ENCODE measurements around the gene TMTC2. TPM values are rescaled to one million over a fixed set of nuclear protein-coding genes. Genes with fewer than 3 reads are reported as not detected.

Gene TMTC2
- total RNA-seq, 1 donor from 2014 or later = 25.5 TPM

- Histone ChIP-seq H3K9me3 (ENCODE audit: low read depth) (no peaks in the 10 kb centered on the region), H4K20me1 (ENCODE audit: low read depth) (peaks cover 8% of the 10 kb centered on the region), H3F3A (ENCODE audit: low read depth) (peaks cover 16% of the 10 kb centered on the region), H3K9ac (no peak overlapping the region), H3K4me2 (no peak overlapping the region), H3K4me3 (no peak overlapping the region), H3K79me2 (ENCODE audit: low read depth) (peaks cover 11% of the 10 kb centered on the region), H3K36me3 (no peaks in the 10 kb centered on the region), H3K27me3 (no peaks in the 10 kb centered on the region), H2AFZ (replicated peaks) (no peak overlapping the region), H3K4me1 (peaks cover 12% of the 10 kb centered on the region), H3K27ac (no peak overlapping the region)
- TF ChIP-seq CTCF (IDR thresholded peaks at IDR 0.05) (no peak), EZH2phosphoT487 (IDR thresholded peaks at IDR 0.05) (no peak), EZH2 (IDR thresholded peaks at IDR 0.05) (no peak)
- Mint-ChIP-seq H3K27ac (no peak overlapping the region), H3K36me3 (peaks cover 16% of the 10 kb centered on the region), H3K4me3 (no peak overlapping the region), H3K9me3 (peaks cover 4% of the 10 kb centered on the region), H3K4me1 (peaks cover 31% of the 10 kb centered on the region), H3K27me3 (ENCODE audit: insufficient read depth, low read depth) (peaks cover 5% of the 10 kb centered on the region)
- no peak for DNase-seq (ENCODE audit: low spot score)
Measured at GRCh38 chr12:82862876-82863649, 176.4 kb downstream of the TMTC2 start.

GRCh38 chr12:82866227-82866775 is 179.6 kb downstream of the TMTC2 start:
- Histone ChIP-seq H3K9ac (no peak overlapping the region), H3K4me3 (no peak overlapping the region), H3F3A (ENCODE audit: low read depth) (peaks cover 9% of the 10 kb centered on the region), H3K79me2 (ENCODE audit: low read depth) (peaks cover 7% of the 10 kb centered on the region), H3K27me3 (no peaks in the 10 kb centered on the region), H3K4me1 (peaks cover 27% of the 10 kb centered on the region), H3K4me2 (no peak overlapping the region), H3K9me3 (ENCODE audit: low read depth) (no peaks in the 10 kb centered on the region), H3K36me3 (no peaks in the 10 kb centered on the region), H4K20me1 (ENCODE audit: low read depth) (peaks cover 4% of the 10 kb centered on the region), H3K27ac (no peak overlapping the region), H2AFZ (replicated peaks) (no peak overlapping the region)
- Mint-ChIP-seq H3K27ac (no peak overlapping the region), H3K27me3 (ENCODE audit: insufficient read depth, low read depth) (peaks cover 4% of the 10 kb centered on the region), H3K4me1 (peaks cover 44% of the 10 kb centered on the region), H3K9me3 (peaks cover 4% of the 10 kb centered on the region), H3K36me3 (peaks cover 8% of the 10 kb centered on the region), H3K4me3 (no peak overlapping the region)
- TF ChIP-seq EZH2phosphoT487 (IDR thresholded peaks at IDR 0.05) = no peak
- TF ChIP-seq EZH2 (IDR thresholded peaks at IDR 0.05) = no peak
- no peak for TF ChIP-seq CTCF (IDR thresholded peaks at IDR 0.05)
- no peak for DNase-seq (ENCODE audit: low spot score)

GRCh38 chr12:82866946-82867345 is 180.2 kb downstream of the TMTC2 start:
- peaks cover 4% of the 10 kb centered on the region for H3K9me3 Mint-ChIP-seq
- TF ChIP-seq CTCF (IDR thresholded peaks at IDR 0.05) (no peak), EZH2phosphoT487 (IDR thresholded peaks at IDR 0.05) (no peak), EZH2 (IDR thresholded peaks at IDR 0.05) (no peak)
- H3K27me3 Mint-ChIP-seq (ENCODE audit: insufficient read depth, low read depth) = peaks cover 4% of the 10 kb centered on the region
- no peaks in the 10 kb centered on the region for H3K27me3 ChIP-seq
- peaks cover 50% of the 10 kb centered on the region for H3K4me1 Mint-ChIP-seq
- H2AFZ ChIP-seq (replicated peaks) = no peak overlapping the region
- H3K36me3 ChIP-seq = no peaks in the 10 kb centered on the region
- peaks cover 7% of the 10 kb centered on the region for H3K79me2 ChIP-seq (ENCODE audit: low read depth)
- no peak overlapping the region for H3K4me2 ChIP-seq
- H3F3A ChIP-seq (ENCODE audit: low read depth) = peaks cover 9% of the 10 kb centered on the region
- H3K9me3 ChIP-seq (ENCODE audit: low read depth) = no peaks in the 10 kb centered on the region
- DNase-seq (ENCODE audit: low spot score) = no peak
- H3K27ac Mint-ChIP-seq = no peak overlapping the region
- H4K20me1 ChIP-seq (ENCODE audit: low read depth) = peaks cover 4% of the 10 kb centered on the region
- no peak overlapping the region for H3K4me3 Mint-ChIP-seq
- H3K36me3 Mint-ChIP-seq = peaks cover 8% of the 10 kb centered on the region
- no peak overlapping the region for H3K27ac ChIP-seq
- H3K4me1 ChIP-seq = peaks cover 28% of the 10 kb centered on the region
- no peak overlapping the region for H3K4me3 ChIP-seq
- H3K9ac ChIP-seq = no peak overlapping the region
